IMR-90 (cell line): Measurements from ENCODE around the gene GNAT1. TPM values are rescaled to one million over a fixed set of nuclear protein-coding genes. Genes with fewer than 3 reads are reported as not detected.

Source experiments
- ATAC-seq: fragments of 200-7000 bp; cut with Tn5 transposase; 2 replicates; pipeline ENCODE4 v1.9.1; 2020; ENCODE audit warnings: low read depth, mild to moderate bottlenecking, moderate library complexity
- BruUV-seq: library from RNA; stranded (reverse); fragments of 400-500 nt; replicated peaks from 2 replicates; lab custom pipeline; 2021; lab: Mats Ljungman, UMichigan
- CTCF ChIA-PET: fragments of 300-600 bp; formaldehyde crosslinking; extraction: SDS; loops from one replicate; lab custom pipeline; 2021; ENCODE audit warnings: antibody characterized with exemption; lab: Yijun Ruan, JAX
- POLR2A ChIA-PET: fragments of 300-600 bp; sonication (Branson Sonifier 250); formaldehyde crosslinking; loops from one replicate; lab custom pipeline; 2022; ENCODE audit warnings: antibody characterized with exemption; ENCODE audit not compliant: unreplicated experiment; lab: Charles Lee
- DNase-seq: peaks from one replicate; pipeline ENCODE4 v3.0.0; 2013
- H2AFZ ChIP-seq: replicated peaks from 2 replicates; pipeline ENCODE3; 2013; ENCODE audit warnings: low read length, mild to moderate bottlenecking; ENCODE audit not compliant: poor library complexity
- H2AK5ac ChIP-seq: 2 replicates; pipeline ENCODE4 v1.6.1; 2013; ENCODE audit warnings: low read depth, low read length, inconsistent platforms
- H2AK9ac ChIP-seq: replicated peaks from 2 replicates; pipeline ENCODE3; 2013; ENCODE audit warnings: mild to moderate bottlenecking, low read depth, low read length, moderate library complexity; ENCODE audit not compliant: poor library complexity
- H2BK120ac ChIP-seq: 2 replicates; pipeline ENCODE4 v1.6.1; 2013; ENCODE audit warnings: low read depth, low read length, inconsistent platforms
- H2BK15ac ChIP-seq: 3 replicates; pipeline ENCODE4 v1.6.1; 2013; ENCODE audit warnings: low read depth, low read length, inconsistent platforms
- H2BK20ac ChIP-seq: 2 replicates; pipeline ENCODE4 v1.6.1; 2013; ENCODE audit warnings: low read depth, mild to moderate bottlenecking, inconsistent platforms, low read length, moderate library complexity
- H2BK5ac ChIP-seq: 2 replicates; pipeline ENCODE4 v1.6.1; 2013; ENCODE audit warnings: mild to moderate bottlenecking, low read depth, low read length, inconsistent platforms; ENCODE audit not compliant: poor library complexity, severe bottlenecking
- H3K14ac ChIP-seq: replicated peaks from 2 replicates; pipeline ENCODE4 v1.6.1; 2013; ENCODE audit warnings: low read depth, low read length, inconsistent platforms
- H3K18ac ChIP-seq: 2 replicates; pipeline ENCODE4 v1.6.1; 2013; ENCODE audit warnings: low read depth, low read length, control low read depth
- H3K23ac ChIP-seq: 2 replicates; pipeline ENCODE4 v1.6.1; 2013; ENCODE audit warnings: low read depth, low read length, inconsistent platforms
- H3K27ac ChIP-seq: 2 replicates; pipeline ENCODE4 v1.5.1; 2013; ENCODE audit warnings: mild to moderate bottlenecking, control low read depth, low read length; ENCODE audit not compliant: insufficient read depth
- H3K27me3 ChIP-seq: 2 replicates; pipeline ENCODE4 v1.6.1; 2013; ENCODE audit warnings: low read length; ENCODE audit not compliant: control insufficient read depth, insufficient read depth
- H3K36me3 ChIP-seq: 2 replicates; pipeline ENCODE4 v1.6.1; 2013; ENCODE audit warnings: low read length, mixed read lengths; ENCODE audit not compliant: control insufficient read depth, insufficient read depth
- H3K4ac ChIP-seq: 2 replicates; pipeline ENCODE4 v1.6.1; 2013; ENCODE audit warnings: low read depth, low read length, inconsistent platforms
- H3K4me1 ChIP-seq: 2 replicates; pipeline ENCODE4 v1.6.1; 2013; ENCODE audit warnings: low read length, mixed read lengths; ENCODE audit not compliant: control insufficient read depth, insufficient read depth
- H3K4me2 ChIP-seq: 2 replicates; pipeline ENCODE4 v1.6.1; 2013; ENCODE audit warnings: low read depth, mild to moderate bottlenecking, control low read depth, low read length, moderate library complexity
- H3K4me3 ChIP-seq: 2 replicates; pipeline ENCODE4 v1.5.1; 2013; ENCODE audit warnings: low read depth, mild to moderate bottlenecking, control low read depth, low read length, moderate library complexity; ENCODE audit not compliant: insufficient read depth
- H3K56ac ChIP-seq: 2 replicates; pipeline ENCODE4 v1.6.1; 2013; ENCODE audit warnings: low read length, inconsistent platforms; ENCODE audit not compliant: insufficient read depth; ENCODE audit errors: extremely low read depth
- H3K79me1 ChIP-seq, 2 experiments: 2 replicates each; pipeline ENCODE4 v1.6.1; 2013; ENCODE audit warnings: low read length in 2 of 2, inconsistent platforms in 1 of 2, low read depth in 1 of 2
- H3K9ac ChIP-seq: 2 replicates; pipeline ENCODE4 v1.6.1; 2013; ENCODE audit warnings: low read depth, low read length, control low read depth
- H3K9me1 ChIP-seq: 2 replicates; pipeline ENCODE4 v1.6.1; 2013; ENCODE audit warnings: low read length, inconsistent platforms; ENCODE audit not compliant: insufficient read depth
- H3K9me3 ChIP-seq: 2 replicates; pipeline ENCODE4 v1.6.1; 2013; ENCODE audit warnings: low read length; ENCODE audit not compliant: control insufficient read depth, insufficient read depth
- H4K20me1 ChIP-seq: 2 replicates; pipeline ENCODE4 v1.6.1; 2013; ENCODE audit warnings: low read length, inconsistent platforms; ENCODE audit not compliant: insufficient read depth
- H4K5ac ChIP-seq: 2 replicates; pipeline ENCODE4 v1.6.1; 2013; ENCODE audit warnings: mild to moderate bottlenecking, low read depth, low read length, control low read depth
- H4K8ac ChIP-seq, 2 experiments: 2 replicates each; pipeline ENCODE4 v1.6.1; 2013; ENCODE audit warnings: low read depth in 2 of 2, low read length in 2 of 2, control low read depth in 1 of 2, inconsistent platforms in 1 of 2
- H4K91ac ChIP-seq: 2 replicates; pipeline ENCODE4 v1.6.1; 2013; ENCODE audit warnings: low read depth, low read length, inconsistent platforms; ENCODE audit not compliant: insufficient read depth
- BHLHE40 ChIP-seq: fragments of 150-350 bp; IDR thresholded peaks from 2 replicates; pipeline ENCODE4 v1.6.1; 2016; ENCODE audit warnings: mild to moderate bottlenecking, low read depth, low read length
- ELK1 ChIP-seq: fragments of 150-350 bp; IDR thresholded peaks from 2 replicates; pipeline ENCODE4 v1.6.1; 2016; ENCODE audit warnings: low read depth, mild to moderate bottlenecking, low read length, moderate library complexity, borderline replicate concordance
- MAFK ChIP-seq: IDR thresholded peaks from 2 replicates; pipeline ENCODE4 v1.6.1; 2012; ENCODE audit warnings: low read depth, low read length, improper control_type of control experiment
- MAZ ChIP-seq: IDR thresholded peaks from 2 replicates; pipeline ENCODE4 v1.6.1; 2012; ENCODE audit warnings: low read depth, mild to moderate bottlenecking, low read length, improper control_type of control experiment, moderate library complexity, borderline replicate concordance
- POLR2A ChIP-seq: IDR thresholded peaks from 2 replicates; pipeline ENCODE4 v1.6.1; 2012; ENCODE audit warnings: mild to moderate bottlenecking, low read depth, low read length
- RAD21 ChIP-seq: IDR thresholded peaks from 2 replicates; pipeline ENCODE4 v1.6.1; 2012; ENCODE audit warnings: low read length, improper control_type of control experiment
- RFX5 ChIP-seq: IDR thresholded peaks from 2 replicates; pipeline ENCODE4 v1.8.0; 2012; ENCODE audit warnings: low read depth, mild to moderate bottlenecking, low read length, moderate library complexity
- USF2 ChIP-seq: fragments of 150-350 bp; IDR thresholded peaks from 2 replicates; pipeline ENCODE4 v1.6.1; 2017; ENCODE audit warnings: mild to moderate bottlenecking, antibody characterized with exemption, low read length, low read depth
- WGBS, 2 experiments: methylation state at CpG; one replicate each; pipeline versions ENCODE4 v1.1.5 to v1.1.7; 2013; ENCODE audit warnings: missing lambda C conversion rate in 2 of 2; ENCODE audit not compliant: insufficient read length in 1 of 2; ENCODE audit errors: extremely low coverage in 2 of 2; 5-methylcytosine and 5-hydroxymethylcytosine counted together
- dilution Hi-C: fragments of 300-500 bp; cut with HindIII; formaldehyde crosslinking; loops from one replicate; pipeline ENCODE4 v1.14.3; 2018; ENCODE audit warnings: low sequenced_read_pairs; ENCODE audit not compliant: unreplicated experiment
- in situ Hi-C: fragments of 300-500 bp; cut with MboI; formaldehyde crosslinking; loops from 3 replicates; pipeline ENCODE4 v1.14.3; 2019; ENCODE audit warnings: low sequenced_read_pairs, inconsistent platforms, mixed read lengths
- intact Hi-C: fragments of 100-400 bp; cut with micrococcal nuclease; formaldehyde crosslinking; loops from 2 replicates; pipeline ENCODE4 v1.10.0; 2022
- polyA plus RNA-seq, 3 experiments: library from polyadenylated mRNA; depleted of rRNA; stranded (reverse); fragments of >200 nt; gene quantifications; 2 replicates each; pipeline ENCODE4 v1.2.3, GENCODE V29; 2012; ENCODE audit warnings: low replicate concordance in 1 of 3
- total RNA-seq: library from RNA; depleted of rRNA; stranded (reverse); fragments of >200 nt; gene quantifications from 2 replicates; pipeline ENCODE4 v1.2.3, GENCODE V29; 2012

The GNAT1 gene
- total and polyA plus RNA-seq, 2 of the 4 experiments (the other 2 are of a cell fraction) = not detected

GRCh38 chr3:50185230-50185629 is 6.2 kb upstream of the GNAT1 start:
- Histone ChIP-seq H3K9me1 (no peaks in the 10 kb centered on the region), H3K4me1 (no peaks in the 10 kb centered on the region), H2AFZ (no peak overlapping the region), H3K4me3 (no peak overlapping the region), H3K18ac (no peak overlapping the region), H2AK9ac (no peak overlapping the region), H4K5ac (no peak overlapping the region), H3K36me3 (peaks cover 34% of the 10 kb centered on the region), H3K9ac (no peak overlapping the region), H4K20me1 (no peaks in the 10 kb centered on the region), H3K4me2 (no peak overlapping the region), H3K27me3 (no peaks in the 10 kb centered on the region), H3K14ac (no peak overlapping the region), H3K79me1 (no peaks in the 10 kb centered on the region), H2BK120ac (no peak overlapping the region), H2BK5ac (no peak overlapping the region), H3K23ac (no peak overlapping the region), H2AK5ac (no peak overlapping the region), H4K91ac (no peak overlapping the region), H3K4ac (no peak overlapping the region), H2BK15ac (no peak overlapping the region), H3K56ac (no peak overlapping the region), H3K27ac (no peak overlapping the region), H2BK20ac (no peak overlapping the region), H4K8ac (no peak overlapping the region), H3K9me3 (no peaks in the 10 kb centered on the region)
- ATAC-seq (no peak), DNase-seq (no peak)
- POLR2A ChIA-PET = no interaction called here
- no TSS peak for BruUV-seq
- in situ Hi-C loops = no loop called here
- no CpG with 5 or more reads among the region's 4 CpGs for WGBS, 2 experiments
- dilution Hi-C loops = no loop called here
- TF ChIP-seq MAFK (no peak), ELK1 (no peak), POLR2A (no peak), MAZ (no peak), BHLHE40 (no peak), RAD21 (no peak), USF2 (no peak), RFX5 (no peak)
- CTCF ChIA-PET = no interaction called here
- intact Hi-C loops = no loop called here
